Measurements from ENCODE around the gene ROBO1. TPM values are rescaled to one million over a fixed set of nuclear protein-coding genes. Genes with fewer than 3 reads are reported as not detected.

Gene ROBO1
- polyA plus RNA-seq, 4 donors = 98.5 to 142 (median 110) TPM

DNA sequence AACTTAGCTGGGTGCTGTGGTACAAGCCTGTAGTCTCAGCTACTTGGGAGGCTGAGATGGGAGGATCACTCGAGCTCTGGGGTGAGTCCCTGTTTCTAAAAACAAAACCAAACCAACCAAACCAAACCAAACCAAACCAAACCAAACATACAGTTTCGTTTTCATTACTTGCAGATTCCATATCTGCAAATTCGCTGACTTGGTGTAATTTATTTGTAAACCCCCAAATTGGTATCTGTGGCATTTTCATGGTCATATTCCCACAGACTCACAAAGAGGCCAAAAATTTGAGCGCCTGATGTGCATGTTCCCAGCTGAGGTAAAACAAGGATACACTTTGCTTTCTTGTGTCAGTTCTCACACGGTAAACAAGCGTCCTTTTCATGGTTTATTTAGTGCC lies 1138.3 kb downstream of the ROBO1 start:
- DNase-seq (ENCODE audit: low read depth in 4 of 4, low spot score in 3 of 4) = no peak

- DNase-seq (ENCODE audit: low read depth in 4 of 4, low spot score in 3 of 4) = no peak
Measured at GRCh38 chr3:78621061-78621716, 1146.6 kb downstream of the ROBO1 start.

GRCh38 chr3:78614486-78614885 lies 1153.3 kb downstream of the ROBO1 start:
- no peak for DNase-seq (ENCODE audit: low read depth in 4 of 4, low spot score in 3 of 4)

- DNase-seq (ENCODE audit: low read depth in 4 of 4, low spot score in 3 of 4) = no peak
Measured at GRCh38 chr3:78613421-78613879, 1154.3 kb downstream of the ROBO1 start.

DNA sequence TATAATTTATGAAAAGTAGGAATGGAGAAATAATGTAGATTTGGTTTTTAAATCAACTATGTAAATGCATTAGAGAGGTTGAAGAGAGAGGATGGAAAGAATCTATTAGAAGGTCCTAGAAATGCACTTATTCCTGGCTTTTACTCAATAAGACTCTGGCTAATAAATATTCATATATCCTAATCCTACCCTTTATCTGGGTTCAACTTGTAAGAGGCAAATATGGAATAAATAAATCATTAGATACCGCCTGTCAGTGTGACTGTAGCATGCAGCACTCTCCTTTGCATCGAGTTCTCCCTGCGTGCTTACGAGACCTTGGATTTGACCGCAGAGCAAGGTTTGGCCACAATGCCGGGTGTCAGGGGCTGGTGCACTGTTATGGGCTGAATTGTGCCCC lies 1156.5 kb downstream of the ROBO1 start:
- DNase-seq (ENCODE audit: low read depth in 4 of 4, low spot score in 3 of 4) = no peak

DNA sequence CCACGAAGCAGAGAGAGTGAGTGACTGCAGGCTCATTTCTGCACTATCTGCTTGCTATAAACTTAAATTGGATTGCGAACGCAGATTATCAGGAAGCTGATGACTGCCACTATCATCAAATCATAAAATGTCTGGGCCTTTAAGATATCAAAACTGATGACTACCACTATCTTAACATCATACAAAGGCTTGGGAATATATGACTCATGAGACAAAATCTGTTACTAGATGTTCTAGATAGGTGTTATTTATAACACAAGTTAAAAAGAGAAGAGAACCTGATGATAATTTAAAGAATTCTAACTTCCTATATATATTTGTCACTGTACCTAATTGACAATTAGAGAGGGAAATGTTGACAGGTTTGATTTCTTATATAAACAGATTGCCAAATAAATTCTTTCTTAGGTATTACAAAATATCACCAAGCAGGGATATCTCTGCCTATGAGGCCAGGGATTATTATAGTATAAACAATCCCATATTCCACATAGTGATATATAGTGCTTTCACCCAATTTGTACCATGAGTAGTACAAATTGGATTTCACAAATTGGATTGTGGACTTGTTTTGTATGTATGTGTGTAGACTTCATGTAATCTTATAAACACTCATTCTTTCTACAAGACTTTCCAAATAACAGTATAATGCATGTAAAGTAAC lies 1157.2 kb downstream of the ROBO1 start:
- no peak for DNase-seq (ENCODE audit: low read depth in 4 of 4, low spot score in 3 of 4)

DNA sequence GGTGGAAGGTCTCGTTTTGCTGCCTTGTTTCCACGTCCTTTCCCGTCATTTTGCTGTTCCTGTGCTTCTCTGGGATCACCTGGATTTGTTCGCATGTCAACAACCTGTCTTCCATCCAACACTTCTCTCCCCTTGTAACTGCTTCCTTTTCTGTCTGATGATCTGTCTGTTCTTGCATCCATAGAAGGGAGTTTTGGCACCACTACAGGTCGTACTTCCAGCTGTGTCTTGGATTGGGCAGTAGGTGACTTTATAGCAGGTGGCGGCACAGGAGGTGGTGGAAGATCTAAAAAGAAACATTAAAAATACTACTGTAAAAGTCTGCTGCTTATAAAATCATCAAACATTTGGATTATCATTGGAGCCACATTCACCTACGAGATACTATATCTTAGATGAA lies 1161.0 kb downstream of the ROBO1 start:
- DNase-seq (ENCODE audit: low read depth in 4 of 4, low spot score in 3 of 4) = no peak

DNA sequence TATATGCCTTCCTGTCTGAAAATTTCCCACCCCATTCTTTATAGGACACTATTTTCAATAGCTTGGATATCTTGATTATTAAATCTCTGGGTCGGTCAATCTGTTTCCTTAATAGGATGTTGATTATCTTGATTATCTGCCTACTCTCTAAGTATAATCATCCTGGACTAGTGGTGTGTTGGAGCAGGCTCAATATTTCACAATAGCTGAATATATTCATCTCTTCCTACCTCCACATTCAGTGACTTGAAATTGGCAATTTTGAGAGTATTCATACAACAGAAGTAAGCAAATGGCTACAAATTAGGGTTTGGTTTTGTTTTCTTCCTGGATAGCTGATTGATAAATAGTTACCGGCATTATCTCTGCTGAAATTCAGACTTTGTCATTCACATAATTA lies 1162.6 kb downstream of the ROBO1 start:
- DNase-seq (ENCODE audit: low read depth in 4 of 4, low spot score in 3 of 4) = no peak

DNA sequence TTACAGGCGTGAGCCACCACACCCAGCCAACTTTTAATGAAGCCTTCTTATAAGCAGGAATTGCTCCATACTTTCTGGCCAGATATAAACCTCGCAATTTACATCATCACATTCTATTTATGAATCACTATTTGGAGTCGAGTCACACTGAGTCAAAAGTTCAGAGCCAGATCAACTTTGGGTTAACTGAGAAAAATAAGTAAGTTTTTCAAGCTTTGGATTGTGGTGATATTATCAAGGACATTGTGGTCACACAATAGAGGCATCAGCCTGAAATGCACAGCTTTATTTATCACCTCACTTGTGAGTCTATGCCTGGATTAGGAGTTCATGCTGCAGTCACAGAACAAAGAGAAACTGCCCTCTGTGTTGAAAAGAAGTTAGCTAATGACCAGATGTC lies 1163.5 kb downstream of the ROBO1 start:
- DNase-seq (ENCODE audit: low read depth in 4 of 4, low spot score in 3 of 4) = no peak

DNA sequence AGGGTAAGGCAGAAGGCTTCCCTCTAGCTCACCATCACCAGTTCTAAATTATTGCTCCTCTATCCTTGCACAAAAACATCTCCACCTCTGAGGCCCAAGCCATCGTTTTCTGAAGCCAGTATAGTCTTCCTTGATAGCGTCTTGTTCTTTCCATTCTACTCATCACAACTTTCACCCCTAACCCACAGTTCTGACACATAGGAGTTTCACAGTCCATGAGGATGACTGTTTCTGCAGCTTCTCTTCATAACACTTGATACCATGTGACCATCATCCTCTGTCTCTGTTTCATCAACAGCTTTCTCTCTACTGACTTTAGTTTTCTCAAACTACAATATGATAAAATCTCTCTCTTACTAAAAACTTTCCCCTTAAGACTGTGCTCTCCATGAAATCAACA lies 1166.5 kb downstream of the ROBO1 start:
- no peak for DNase-seq (ENCODE audit: low read depth in 4 of 4, low spot score in 3 of 4)

DNA sequence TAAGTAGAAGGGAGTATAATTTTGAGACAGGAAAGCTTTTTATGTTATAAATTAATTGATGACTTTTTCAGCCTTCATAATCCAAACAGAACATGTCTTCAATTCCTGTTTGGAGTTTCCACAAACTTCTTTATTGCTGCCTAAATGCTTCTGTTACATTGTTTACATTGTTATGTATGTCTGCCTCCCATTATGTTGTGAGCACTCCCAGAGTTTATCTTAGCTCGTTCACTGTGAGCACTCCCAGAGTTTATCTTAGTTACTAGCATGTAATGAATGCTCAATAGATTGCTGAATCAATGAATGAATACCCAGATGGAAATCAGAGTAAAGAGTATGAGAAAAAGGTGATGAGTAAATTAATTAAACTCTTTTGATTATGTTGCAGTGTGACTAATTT lies 1178.0 kb downstream of the ROBO1 start:
- no peak for DNase-seq (ENCODE audit: low read depth in 4 of 4, low spot score in 3 of 4)

DNA sequence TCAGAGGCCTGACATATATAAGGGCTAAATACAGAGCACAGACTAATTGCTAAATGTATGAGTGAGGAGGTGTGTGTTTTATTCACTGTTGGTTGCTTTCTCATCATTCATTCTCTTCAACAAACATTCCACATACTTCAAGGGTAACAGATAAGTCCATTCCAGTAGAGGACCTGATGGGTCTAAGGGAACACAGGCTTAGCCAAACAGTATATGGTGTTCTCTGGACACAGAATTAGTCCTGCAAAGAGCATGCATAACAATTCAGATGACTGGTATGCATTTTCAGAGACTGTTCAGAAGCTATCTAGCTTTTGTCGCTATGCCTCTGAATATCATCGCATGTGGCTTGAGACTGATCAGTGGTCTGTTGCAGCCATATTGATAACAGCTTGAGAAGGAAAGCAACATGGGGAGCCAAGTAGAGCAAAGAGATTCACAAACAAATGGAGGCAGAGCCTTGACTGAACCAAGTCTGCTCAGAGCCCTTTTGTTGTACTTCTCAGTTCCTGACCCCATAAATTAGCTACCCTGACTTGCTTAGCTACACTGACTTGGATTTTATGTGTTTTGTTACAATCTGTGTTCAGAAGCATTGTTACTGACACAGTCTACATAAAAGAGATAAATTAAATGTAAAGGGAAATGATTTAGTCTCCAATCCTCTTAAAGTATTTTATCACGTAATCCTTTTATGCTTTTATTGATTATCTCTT lies 1178.7 kb downstream of the ROBO1 start:
- DNase-seq (ENCODE audit: low read depth in 4 of 4, low spot score in 3 of 4) = peak; percentile 10 to 30 (median 22)

- DNase-seq (ENCODE audit: low read depth in 4 of 4, low spot score in 3 of 4) = no peak
Measured at GRCh38 chr3:78580681-78581080, 1187.1 kb downstream of the ROBO1 start.

DNA sequence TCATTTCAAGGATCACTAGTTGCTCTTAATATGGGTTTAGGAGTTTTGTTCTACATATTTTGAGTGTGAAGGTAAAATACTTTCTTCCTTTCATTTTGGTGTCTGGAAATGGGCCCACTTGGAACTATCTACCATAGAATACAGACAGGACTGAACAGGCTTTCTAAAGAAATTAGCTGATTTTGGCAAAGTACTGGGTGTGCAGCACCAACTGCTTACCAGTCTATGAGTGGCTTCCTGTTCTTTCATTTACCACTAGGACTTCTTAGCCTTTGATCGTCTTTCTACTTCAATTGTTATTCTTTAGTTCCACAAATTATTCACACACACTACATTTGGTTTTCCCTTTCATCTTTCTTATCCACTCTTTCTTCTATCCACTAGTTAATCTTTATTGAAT lies 1196.3 kb downstream of the ROBO1 start:
- no peak for DNase-seq (ENCODE audit: low read depth in 4 of 4, low spot score in 3 of 4)

- no peak for DNase-seq (ENCODE audit: low read depth in 4 of 4, low spot score in 3 of 4)
Measured at GRCh38 chr3:78570496-78570895, 1197.3 kb downstream of the ROBO1 start.

DNA sequence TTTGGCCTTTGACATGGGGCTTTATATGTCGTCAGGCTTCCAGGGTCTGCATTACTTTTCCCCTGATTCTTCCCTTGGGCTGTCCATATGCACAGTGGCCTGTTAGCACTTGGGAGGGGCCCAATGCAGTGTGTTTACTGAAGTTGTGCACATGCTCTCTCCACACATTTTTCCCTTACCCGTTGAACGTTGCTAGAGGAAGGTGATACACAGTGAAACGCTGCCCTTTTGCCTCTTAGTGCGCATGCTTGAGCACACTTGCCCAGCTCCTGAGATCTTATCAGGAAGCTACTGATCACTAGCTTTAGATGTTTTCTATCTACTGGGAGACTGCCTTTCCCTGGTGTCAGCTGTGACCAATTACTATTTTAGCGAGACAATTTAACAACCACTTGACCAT lies 1198.0 kb downstream of the ROBO1 start:
- no peak for DNase-seq (ENCODE audit: low read depth in 4 of 4, low spot score in 3 of 4)

DNA sequence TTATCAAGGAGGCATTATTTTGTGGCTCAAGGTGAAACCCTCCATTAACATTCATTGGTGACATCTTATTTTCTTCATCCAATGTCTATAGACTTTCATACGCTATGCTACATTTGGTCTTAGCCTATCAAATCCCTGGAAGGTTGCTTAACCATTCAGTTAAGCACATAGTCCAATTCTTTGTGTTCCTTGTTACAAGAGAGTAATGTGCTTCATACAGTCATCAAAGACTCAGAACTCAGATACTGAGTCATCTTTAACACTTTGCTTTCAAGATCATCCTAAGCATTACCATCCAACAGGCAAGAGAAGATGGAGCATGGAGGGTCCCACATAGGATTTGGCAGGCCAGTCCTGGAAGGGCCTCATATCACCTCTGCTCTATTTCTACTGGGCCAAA lies 1202.1 kb downstream of the ROBO1 start:
- DNase-seq (ENCODE audit: low read depth in 4 of 4, low spot score in 3 of 4) = no peak

GRCh38 chr3:78562328-78562727 lies 1205.5 kb downstream of the ROBO1 start:
- no peak for DNase-seq (ENCODE audit: low read depth in 4 of 4, low spot score in 3 of 4)
